HCT116 (cell line): ENCODE measurements around the gene ELFN2. TPM values are rescaled to one million over a fixed set of nuclear protein-coding genes. Genes with fewer than 3 reads are reported as not detected.
A peak's percentile ranks its signal among the peaks of the same experiment; 100 is the strongest.

Experiments
- ATAC-seq: fragments of 200-7000 bp; cut with Tn5 transposase; 2 replicates; pipeline ENCODE4 v1.9.1; 2020; ENCODE audit warnings: mild to moderate bottlenecking, moderate library complexity
- BruUV-seq: library from RNA; stranded (reverse); fragments of 400-500 nt; replicated peaks from 2 replicates; lab custom pipeline; 2021; lab: Mats Ljungman, UMichigan
- CTCF ChIA-PET: fragments of 300-600 bp; sonication (Branson Sonifier 250); formaldehyde crosslinking; loops from one replicate; lab custom pipeline; 2021; ENCODE audit warnings: antibody characterized with exemption; lab: Charles Lee
- POLR2A ChIA-PET: fragments of 300-600, 350-600 bp; sonication (Branson Sonifier 250); formaldehyde crosslinking; loops from one replicate; lab custom pipeline; 2021; ENCODE audit warnings: antibody characterized with exemption; lab: Charles Lee
- RAD21 ChIA-PET, 2 experiments: fragments of 300-600 bp; sonication (Branson Sonifier 250); formaldehyde crosslinking; loops; one replicate each; lab custom pipeline; 2023; ENCODE audit warnings: low total read pairs in 2 of 2; ENCODE audit not compliant: uncharacterized antibody in 2 of 2, unreplicated experiment in 2 of 2, low non-redundant PET in 1 of 2; lab: Charles Lee
- DNase-seq: peaks from one replicate; pipeline ENCODE4 v3.0.0-alpha.2; 2010; ENCODE audit warnings: low read depth, low spot score
- H2AFZ ChIP-seq: fragments of 200-600 bp; shearing (Covaris generic), sonication (generic); 2 replicates; pipeline ENCODE4 v1.6.1; 2017; ENCODE audit warnings: low read depth, mixed run types, mixed read lengths, antibody characterized with exemption, low read length; ENCODE audit not compliant: poor library complexity, severe bottlenecking
- H3K27ac ChIP-seq: 2 replicates; pipeline ENCODE4 v1.5.1; 2012; ENCODE audit warnings: low read depth, low read length
- H3K27me3 ChIP-seq: fragments of 200-600 bp; sonication (generic); 2 replicates; pipeline ENCODE4 v1.6.1; 2016; ENCODE audit warnings: mixed run types, low read length, mixed read lengths; ENCODE audit not compliant: insufficient read depth
- H3K36me3 ChIP-seq, 2 experiments: fragments of 200-500 bp in 1 of 2; fragments of 200-600 bp in 1 of 2; sonication (Bioruptor generic) in 1 of 2; sonication (generic) in 1 of 2; 2 replicates each; pipeline versions ENCODE4 v1.5.1 to v1.6.1; 2014 to 2016; ENCODE audit warnings: low read length in 2 of 2, inconsistent platforms in 1 of 2, mixed read lengths in 1 of 2, mixed run types in 1 of 2; ENCODE audit not compliant: insufficient read depth in 2 of 2, control insufficient read depth in 1 of 2
- H3K4me1 ChIP-seq, 2 experiments: fragments of 200-600 bp in 1 of 2; sonication (generic) in 1 of 2; 2 replicates each; pipeline versions ENCODE4 v1.5.1 to v1.6.1; 2012 to 2017; ENCODE audit warnings: low read length in 2 of 2, inconsistent platforms in 1 of 2, mild to moderate bottlenecking in 1 of 2, mixed read lengths in 1 of 2, mixed run types in 1 of 2, moderate library complexity in 1 of 2; ENCODE audit not compliant: insufficient read depth in 2 of 2, control insufficient read depth in 1 of 2
- H3K4me2 ChIP-seq: fragments of 200-600 bp; sonication (generic); 2 replicates; pipeline ENCODE4 v1.6.1; 2017; ENCODE audit warnings: mixed run types, low read length, mixed read lengths
- H3K4me3 ChIP-seq, 2 experiments: fragments of 200-600 bp in 1 of 2; sonication (generic) in 1 of 2; replicated peaks in 1 of 2; 2 replicates each; pipeline ENCODE4 v1.5.1; 2011 to 2016; ENCODE audit warnings: low read length in 2 of 2, control low read depth in 1 of 2, low read depth in 1 of 2, mild to moderate bottlenecking in 1 of 2, mixed read lengths in 1 of 2, mixed run types in 1 of 2
- H3K79me2 ChIP-seq: fragments of 200-600 bp; sonication (generic); 2 replicates; pipeline ENCODE4 v1.6.1; 2017; ENCODE audit warnings: mild to moderate bottlenecking, mixed run types, low read length, moderate library complexity, mixed read lengths; ENCODE audit not compliant: insufficient read depth
- H3K9ac ChIP-seq: fragments of 200-600 bp; sonication (generic); 2 replicates; pipeline ENCODE4 v1.6.1; 2016; ENCODE audit warnings: low read length, mixed read lengths
- H3K9me2 ChIP-seq: fragments of 200-600 bp; sonication (generic), shearing (Covaris generic); 2 replicates; pipeline ENCODE4 v1.6.1; 2017; ENCODE audit warnings: mixed run types, mild to moderate bottlenecking, moderate library complexity; ENCODE audit not compliant: insufficient read depth
- H3K9me3 ChIP-seq, 2 experiments: fragments of 200-500 bp in 1 of 2; fragments of 200-600 bp in 1 of 2; sonication (Bioruptor generic) in 1 of 2; sonication (generic) in 1 of 2; 2 replicates each; pipeline ENCODE4 v1.6.1; 2014 to 2017; ENCODE audit warnings: low read length in 2 of 2, mixed read lengths in 2 of 2, inconsistent platforms in 1 of 2, low read depth in 1 of 2, mild to moderate bottlenecking in 1 of 2, mixed run types in 1 of 2, moderate library complexity in 1 of 2; ENCODE audit not compliant: control insufficient read depth in 1 of 2, insufficient read depth in 1 of 2
- H4K20me1 ChIP-seq: fragments of 200-600 bp; sonication (generic), shearing (Covaris generic); 2 replicates; pipeline ENCODE4 v1.6.1; 2017; ENCODE audit warnings: mixed run types, mild to moderate bottlenecking, moderate library complexity; ENCODE audit not compliant: insufficient read depth
- CTCF ChIP-seq, 3 experiments: fragments of 200-600 bp in 1 of 3; sonication (generic) in 1 of 3; IDR thresholded peaks in 2 of 3; conservative IDR thresholded peaks in 1 of 3; 2 replicates each; pipeline ENCODE4 v1.5.1; 2012 to 2017; ENCODE audit warnings: low read depth in 2 of 3, low read length in 2 of 3, antibody characterized with exemption in 1 of 3, borderline replicate concordance in 1 of 3, control low read depth in 1 of 3, mild to moderate bottlenecking in 1 of 3, mixed read lengths in 1 of 3, mixed run types in 1 of 3, moderate library complexity in 1 of 3; ENCODE audit not compliant: insufficient read depth in 1 of 3
- POLR2AphosphoS5 ChIP-seq: IDR thresholded peaks from 2 replicates; pipeline ENCODE4 v1.6.1; 2011; ENCODE audit warnings: mild to moderate bottlenecking, low read depth, low read length, moderate library complexity
- TCF7L2 ChIP-seq: IDR thresholded peaks from 2 replicates; pipeline ENCODE4 v1.7.0; 2011; ENCODE audit warnings: borderline replicate concordance, inconsistent platforms; ENCODE audit not compliant: insufficient read depth, insufficient read length; ENCODE audit errors: extremely low read depth
- ZNF274 ChIP-seq: fragments of 200-500 bp; sonication (Bioruptor generic); IDR thresholded peaks from 2 replicates; pipeline ENCODE4 v1.6.1; 2014; ENCODE audit warnings: mild to moderate bottlenecking, low read depth, low read length, inconsistent platforms
- intact Hi-C: fragments of 100-400 bp; cut with micrococcal nuclease; formaldehyde crosslinking; loops from 2 replicates; pipeline ENCODE4 v1.10.0; 2022
- total RNA-seq: library from RNA; stranded (reverse); gene quantifications from one replicate; pipeline ENCODE4 v1.2.1, GENCODE V29; 2021; ENCODE audit not compliant: unreplicated experiment

Gene ELFN2
- total RNA-seq, 1 experiment from 2014 or later: 45.4 TPM

DNA sequence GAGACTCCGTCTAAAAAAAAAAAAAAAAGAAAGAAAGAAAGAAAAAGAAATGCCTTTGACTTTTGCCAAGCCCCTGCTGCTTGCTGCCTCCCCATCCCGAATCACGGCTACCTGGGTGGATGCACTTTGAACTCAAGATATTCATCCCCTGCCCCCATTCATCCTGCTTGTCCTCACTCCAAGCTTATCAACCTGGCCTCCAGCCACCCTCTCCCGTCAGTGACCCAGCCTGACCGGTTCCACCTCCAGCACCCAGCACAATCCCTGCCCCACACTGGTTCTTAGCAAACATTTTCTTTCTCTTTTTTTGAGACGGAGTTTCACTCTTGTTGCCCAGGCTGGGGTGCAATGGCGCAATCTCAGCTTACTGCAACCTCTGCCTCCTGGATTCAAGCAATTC, 100.6 kb downstream of the ELFN2 start:
- ATAC-seq: peak; percentile 13; the same call in 1 of the 2 replicates
- no TSS peak for BruUV-seq
- H3K9me2 ChIP-seq: no peaks in the 10 kb centered on the region

More for the DNA sequence above, 100.6 kb downstream of the ELFN2 start:
- H3K36me3 ChIP-seq: no peaks in the 10 kb centered on the region
- peaks cover 10% of the 10 kb centered on the region; the same call in 1 of the 2 replicates for H3K79me2 ChIP-seq
- H2AFZ ChIP-seq: no peak overlapping the region
- CTCF ChIA-PET: interaction anchor here (2.0 kb wide), 1 partner anchor 10 kb away, joined by 16 read pairs; no protein-coding TSS in a partner anchor
- peak overlapping the region; percentile 100 for H3K27ac ChIP-seq
- intact Hi-C loops: no loop called here
- RAD21 ChIA-PET: interaction anchor here (0.8 to 2.8 kb wide), 3 partner anchors 10 to 127 kb away, joined by 3 to 20 read pairs (median 5); no protein-coding TSS in a partner anchor
- POLR2A ChIA-PET: interaction anchor here (0.6 to 6.8 kb wide), 8 partner anchors 10 to 130 kb away, joined by 3 to 152 read pairs (median 3); no protein-coding TSS in a partner anchor
- H3K27me3 ChIP-seq: no peaks in the 10 kb centered on the region
- H3K4me3 ChIP-seq: 0 out of 4 replicates have a peak overlapping the region, but pooled peaks of 1 of the 2 experiments have one; percentile 17
- peak overlapping the region; percentile 61 for H3K9ac ChIP-seq
- no peak for DNase-seq
- H4K20me1 ChIP-seq: no peaks in the 10 kb centered on the region
- peaks cover 93 to 100% of the 10 kb centered on the region in 2 experiments for H3K4me1 ChIP-seq
- H3K4me2 ChIP-seq: peak overlapping the region; percentile 83
- no peaks in the 10 kb centered on the region for H3K9me3 ChIP-seq
- peak; percentile 17 for TF ChIP-seq TCF7L2
- no peak for TF ChIP-seq CTCF (IDR thresholded peaks at IDR 0.05 in 2 of 3, conservative IDR thresholded peaks at IDR 0.05 in 1 of 3; ENCODE audit: borderline replicate concordance in 1 of 3, insufficient read depth in 1 of 3, low read depth in 2 of 3, low read length in 2 of 3)
- TF ChIP-seq ZNF274: no peak
- peak; percentile 63 for TF ChIP-seq POLR2AphosphoS5
- TF ChIP-seq, all 23 proteins: peak for 2
